NCI-H524 treated with DMSO at 0.1 percent for 48 hours (cell line): ENCODE results near the gene PPP2R5E.

Experiments used
- DNase-seq: peaks from one replicate; lab custom pipeline; 2025; lab: John Stamatoyannopoulos, UW

PPP2R5E gene

DNA sequence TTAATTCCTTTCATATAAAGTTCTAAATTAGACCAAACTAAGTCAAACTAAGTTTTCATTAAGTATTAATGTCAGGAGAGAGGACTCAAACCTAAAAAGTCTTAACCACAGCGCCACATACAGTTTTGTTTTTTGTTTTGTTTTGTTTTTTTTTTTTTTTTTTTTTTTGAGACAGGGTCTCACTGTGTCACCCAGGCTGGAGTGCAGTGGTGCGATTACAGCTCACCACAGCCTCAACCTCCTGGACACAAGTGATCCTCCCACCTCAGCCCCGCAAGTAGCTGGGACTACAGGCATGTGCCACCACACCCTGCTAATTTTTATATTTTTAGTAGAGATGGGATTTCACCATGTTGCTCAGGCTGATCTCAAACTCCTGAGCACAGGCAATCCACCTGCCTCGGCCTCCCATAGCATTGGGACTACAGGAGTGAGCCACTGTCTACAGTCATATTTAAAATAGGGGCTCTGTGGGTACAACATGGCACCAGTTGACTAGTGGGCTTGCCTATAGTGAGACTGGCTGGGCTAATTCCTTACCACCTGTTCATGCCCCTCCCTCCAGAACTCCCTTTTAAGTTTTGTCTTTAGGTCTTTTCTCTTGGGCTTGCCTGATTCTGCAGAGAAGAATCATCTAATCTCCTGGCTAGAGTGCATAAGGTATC is 110.2 kb downstream of the PPP2R5E start:
- no peak for DNase-seq

DNA sequence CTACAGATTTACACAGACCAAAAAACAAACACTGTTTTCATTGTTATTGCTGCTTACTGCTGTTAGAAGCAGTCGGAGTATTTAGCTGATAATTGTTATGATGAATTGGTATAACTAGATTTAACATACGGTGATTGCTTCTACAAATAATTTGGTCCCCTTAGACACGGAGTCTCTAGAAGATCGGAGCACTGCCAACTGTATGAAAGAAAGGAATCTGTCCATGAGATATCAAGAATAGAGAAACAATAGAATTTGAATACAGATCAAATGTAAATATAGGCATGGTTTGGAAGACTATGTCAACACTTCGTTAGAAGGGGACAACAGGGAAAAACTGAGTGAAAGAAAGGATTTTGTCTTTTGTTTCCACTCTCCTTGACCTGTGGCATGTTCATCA is 110.9 kb downstream of the PPP2R5E start:
- no peak for DNase-seq

DNA sequence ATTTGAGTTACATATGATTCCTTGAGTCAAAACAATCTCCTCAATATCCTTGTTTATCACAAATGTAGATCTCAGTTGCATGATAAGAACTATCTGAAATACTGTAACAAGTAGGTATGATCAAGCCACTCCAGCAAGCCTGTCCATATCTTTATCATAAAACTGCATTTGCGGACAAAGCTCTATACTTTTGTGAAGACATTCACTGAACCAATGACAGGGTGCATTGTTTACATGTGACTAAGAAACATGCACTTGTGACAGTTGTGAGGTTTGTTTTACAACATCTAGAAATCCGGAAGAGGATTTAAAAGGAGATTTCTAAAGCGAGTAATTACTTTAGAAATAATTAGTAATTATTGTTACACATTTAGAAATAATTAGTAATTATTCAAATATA is 111.7 kb downstream of the PPP2R5E start:
- no peak for DNase-seq

DNA sequence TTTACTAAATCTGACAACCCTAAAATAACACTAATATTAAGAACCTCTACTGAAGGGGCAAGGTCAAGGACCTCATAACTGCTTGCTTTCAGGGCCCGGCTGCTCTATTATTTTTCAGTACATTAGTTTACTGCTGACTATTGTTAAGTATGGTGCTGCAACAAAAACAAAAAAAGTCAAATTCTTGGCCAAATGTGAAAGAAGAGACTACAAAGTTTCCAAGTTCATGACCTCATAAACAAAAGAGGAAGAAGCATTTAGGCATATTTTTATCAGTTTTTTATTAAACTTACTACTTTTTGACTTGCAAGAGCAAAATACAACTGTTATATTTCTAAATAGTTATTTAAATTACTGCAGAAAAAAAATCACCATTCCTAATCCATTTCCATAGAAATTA is 114.7 kb downstream of the PPP2R5E start:
- DNase-seq, result no peak

DNA sequence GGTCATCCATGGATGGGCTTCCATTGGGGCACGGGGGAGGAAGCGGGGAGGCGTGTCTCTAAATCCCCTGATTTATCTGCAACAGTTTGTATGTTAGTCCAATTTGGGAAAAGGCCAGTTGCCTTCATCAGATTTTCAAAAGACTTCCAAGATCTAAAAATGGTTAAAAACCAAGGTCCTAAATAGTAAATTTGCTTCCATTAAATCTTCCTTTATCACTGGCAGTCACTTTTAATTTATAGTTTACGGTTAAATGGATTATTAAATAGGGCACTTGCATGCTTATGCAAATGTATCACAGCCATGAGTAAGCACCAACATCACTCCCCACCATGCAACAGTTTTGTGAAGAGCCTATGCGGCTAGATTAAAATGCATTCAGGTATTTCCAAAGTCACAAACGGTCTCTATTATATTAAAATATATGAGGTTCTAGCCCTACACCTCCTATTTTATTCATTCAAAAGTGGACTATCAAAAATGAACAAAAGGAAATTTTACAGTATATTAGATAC is 116.3 kb downstream of the PPP2R5E start:
- no peak for DNase-seq

DNA sequence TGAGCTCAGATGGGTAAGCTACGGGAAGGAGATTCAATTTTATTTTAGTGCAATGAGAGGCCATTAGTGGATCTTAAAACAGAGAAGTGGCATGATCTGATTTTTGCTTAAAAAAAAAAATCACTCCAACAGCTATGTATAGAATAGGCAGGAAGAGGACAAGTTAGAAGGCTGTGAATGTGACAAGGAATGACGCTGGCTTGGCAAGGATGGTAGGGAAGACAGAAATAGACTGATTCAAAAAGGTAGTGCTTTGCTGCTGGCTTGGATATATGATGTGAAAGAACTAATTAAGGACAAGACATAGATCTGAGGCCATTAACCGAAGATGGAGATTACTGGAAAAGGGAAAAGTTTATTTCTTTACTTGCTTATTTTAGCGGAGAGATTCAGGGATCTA is 119.3 kb downstream of the PPP2R5E start:
- DNase-seq, result no peak

DNA sequence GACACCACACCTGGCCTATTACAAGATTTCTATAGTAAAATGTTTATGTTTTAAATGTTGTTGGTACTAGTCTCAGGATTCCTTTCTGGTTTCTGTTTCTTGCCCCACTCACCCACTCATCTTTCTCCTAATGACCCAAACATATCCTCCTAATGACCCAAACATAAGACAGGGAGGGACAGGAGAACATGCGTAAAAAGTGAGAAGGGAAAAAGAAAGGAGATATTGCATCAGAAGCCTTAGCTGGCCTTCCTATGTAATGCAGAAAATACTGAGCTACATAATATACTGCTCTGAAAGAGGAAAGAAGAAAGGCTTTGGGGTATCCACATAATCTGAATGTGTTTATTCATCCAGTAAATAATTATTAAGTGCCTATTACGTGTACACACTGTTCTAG is 119.8 kb downstream of the PPP2R5E start:
- DNase-seq, result no peak

DNA sequence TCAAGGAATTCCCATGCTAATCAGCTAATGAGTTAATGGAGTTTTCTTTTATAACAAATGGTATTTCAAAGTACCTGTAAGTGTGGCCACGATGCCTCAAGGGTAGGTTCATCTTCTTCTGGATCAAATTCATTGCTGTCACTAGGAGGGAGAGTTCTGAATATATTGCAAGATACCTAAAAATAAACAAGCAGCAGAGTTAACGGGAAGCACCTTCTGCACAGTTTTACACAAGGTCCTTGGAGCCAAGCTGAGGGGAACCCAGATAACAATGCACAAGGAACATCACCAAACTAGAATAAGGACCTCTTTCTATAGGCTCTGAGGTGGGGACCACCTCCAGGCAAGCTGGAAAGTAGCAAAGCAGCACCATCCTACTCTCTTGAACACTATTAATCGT is 121.3 kb downstream of the PPP2R5E start:
- DNase-seq, result no peak

DNA sequence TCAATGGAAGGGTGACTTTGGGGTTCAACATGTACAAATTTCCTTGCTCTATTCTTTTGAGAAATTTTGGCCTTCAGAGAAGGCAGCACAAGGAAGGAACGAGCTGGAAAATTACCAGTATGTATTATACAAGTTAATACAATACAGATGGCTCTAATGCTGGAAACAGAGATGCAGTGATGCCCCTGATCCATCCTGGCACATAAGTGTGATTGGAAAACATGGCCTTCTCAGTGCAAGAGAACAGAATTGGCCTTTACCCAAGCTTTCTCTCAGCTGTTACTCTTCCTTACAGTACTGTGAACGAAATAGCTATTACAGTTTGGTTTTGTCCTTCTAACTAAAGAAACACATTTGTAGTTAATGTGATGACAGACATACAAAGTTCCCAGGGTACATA is 122.0 kb downstream of the PPP2R5E start:
- DNase-seq, result no peak

DNA sequence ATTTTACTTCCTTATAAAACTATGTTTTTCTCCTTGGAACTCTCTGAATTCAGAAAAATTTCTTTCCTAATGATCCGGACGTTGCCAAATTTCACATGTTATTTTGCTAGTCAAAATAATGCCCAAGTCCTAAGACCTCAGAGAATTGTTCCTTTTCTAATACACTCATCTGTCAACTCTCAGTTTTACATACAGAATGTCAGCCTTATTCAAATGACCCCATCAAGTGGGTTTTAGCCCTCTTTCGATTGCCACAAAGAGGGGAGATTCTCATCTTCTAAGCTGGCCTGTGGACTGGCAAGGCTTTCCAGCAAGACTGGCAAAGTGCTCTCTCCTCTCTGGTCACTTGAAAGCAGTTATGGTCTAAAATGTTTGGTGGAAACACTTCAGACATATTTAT is 125.2 kb downstream of the PPP2R5E start:
- no peak for DNase-seq

DNA sequence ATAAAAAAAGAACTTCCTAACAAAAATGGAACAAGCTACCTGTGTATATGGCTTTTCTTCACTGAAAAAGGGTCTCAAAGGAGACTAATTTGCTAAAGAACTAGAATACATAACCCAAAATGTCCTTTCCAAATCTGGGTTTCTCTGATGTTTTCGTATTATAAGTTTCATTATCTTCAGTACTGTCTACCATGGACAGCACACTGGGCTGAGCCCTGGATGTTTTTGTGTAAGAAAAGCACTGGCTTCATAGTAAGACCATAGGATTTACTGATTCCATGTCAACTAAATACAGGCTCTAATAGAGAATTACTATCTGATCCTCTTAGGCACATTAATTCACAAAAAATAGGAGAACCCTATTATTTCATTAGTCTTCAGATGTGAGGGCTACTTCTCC is 130.2 kb downstream of the PPP2R5E start:
- DNase-seq, result no peak

DNA sequence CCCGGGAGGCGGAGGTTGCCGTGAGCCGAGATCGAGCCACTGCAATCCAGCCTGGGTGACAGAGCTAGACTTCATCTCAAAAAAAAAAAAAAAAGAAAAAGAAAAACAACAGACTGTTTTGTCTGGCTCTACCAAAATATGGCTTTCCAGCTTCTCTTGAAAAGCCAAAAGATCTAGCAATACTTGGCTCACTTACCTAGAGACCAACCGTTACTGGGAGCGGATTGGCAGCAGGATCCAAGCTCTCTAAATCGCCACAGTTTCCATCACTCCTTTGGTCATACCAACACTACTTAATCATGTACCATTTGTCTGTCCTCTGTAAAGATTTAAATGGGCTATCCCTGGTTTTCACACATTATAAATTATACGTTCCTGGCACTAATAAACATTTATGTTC is 136.8 kb downstream of the PPP2R5E start:
- DNase-seq, result no peak

DNA sequence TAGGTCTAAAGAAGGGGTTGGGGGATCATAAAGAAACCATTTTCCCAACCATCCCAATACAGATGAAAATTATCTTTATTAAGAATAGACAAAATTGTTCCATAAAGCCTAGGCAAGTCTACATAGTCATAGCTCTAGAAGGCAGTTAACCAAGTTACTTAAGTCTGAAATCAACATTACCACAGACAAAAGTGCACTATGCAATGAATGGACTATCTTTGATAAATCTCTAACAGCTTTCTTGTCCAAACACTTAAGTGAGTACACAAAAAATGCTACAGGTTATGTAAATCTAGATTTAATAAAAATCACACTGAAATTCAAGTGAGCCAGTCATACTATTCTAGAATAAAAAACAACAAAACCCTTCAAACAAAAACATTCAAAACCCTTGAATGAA is 137.5 kb downstream of the PPP2R5E start:
- no peak for DNase-seq

DNA sequence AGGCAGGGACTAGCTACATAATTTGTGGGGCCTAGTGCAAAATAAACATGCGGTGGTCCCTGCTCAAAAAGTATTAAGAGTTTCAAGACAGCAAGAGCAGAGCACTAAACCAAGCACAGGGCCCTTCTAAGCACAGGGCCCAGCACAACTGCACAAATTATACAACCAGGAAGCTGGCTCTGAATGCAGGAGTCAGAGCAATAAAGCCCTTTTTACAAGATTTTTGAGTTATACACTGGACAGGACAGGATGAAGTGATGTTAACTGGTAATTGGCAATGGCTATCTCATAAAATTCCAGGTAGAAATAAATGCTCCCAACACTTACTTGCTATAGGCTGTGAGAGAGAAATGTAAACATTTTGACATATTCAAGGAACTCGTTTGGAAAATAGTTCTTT is 138.3 kb downstream of the PPP2R5E start:
- no peak for DNase-seq

DNA sequence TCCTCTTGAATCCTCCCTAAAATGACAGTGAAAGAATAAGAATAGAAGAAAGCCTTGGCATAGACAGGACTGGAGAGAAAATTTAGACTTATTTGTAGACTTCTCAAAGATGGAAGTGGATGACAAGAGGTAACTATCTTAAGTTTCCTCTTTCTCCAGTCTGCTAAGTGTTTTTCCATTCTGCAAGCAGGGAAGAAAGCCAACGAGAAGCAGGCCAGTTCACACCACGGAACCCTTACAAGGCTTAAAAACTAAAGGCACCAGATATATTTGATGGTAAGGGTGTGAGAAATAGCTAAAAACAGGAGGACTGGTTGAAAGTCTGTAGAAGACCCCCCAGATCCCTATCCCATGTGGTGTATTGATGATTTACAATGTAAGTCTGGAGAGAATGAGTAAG is 141.5 kb downstream of the PPP2R5E start:
- DNase-seq, result no peak

DNA sequence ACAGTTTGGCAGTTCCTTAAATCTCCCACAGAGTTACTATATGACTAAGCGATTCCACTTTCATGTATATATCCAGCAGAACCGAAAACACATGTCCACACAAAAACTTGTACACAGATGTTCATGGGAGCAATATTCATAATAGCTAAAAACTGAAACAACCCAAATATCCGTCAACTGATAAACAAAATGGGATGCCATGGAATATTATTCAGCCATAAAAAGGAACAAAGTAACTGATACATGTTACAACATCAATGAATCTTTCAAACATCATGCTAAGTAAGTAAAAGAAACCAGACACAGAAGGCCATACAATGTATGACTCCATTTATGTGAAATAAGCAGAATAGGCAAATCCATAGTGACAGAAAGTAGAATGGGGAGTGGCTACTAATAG is 144.2 kb downstream of the PPP2R5E start:
- DNase-seq, result no peak

DNA sequence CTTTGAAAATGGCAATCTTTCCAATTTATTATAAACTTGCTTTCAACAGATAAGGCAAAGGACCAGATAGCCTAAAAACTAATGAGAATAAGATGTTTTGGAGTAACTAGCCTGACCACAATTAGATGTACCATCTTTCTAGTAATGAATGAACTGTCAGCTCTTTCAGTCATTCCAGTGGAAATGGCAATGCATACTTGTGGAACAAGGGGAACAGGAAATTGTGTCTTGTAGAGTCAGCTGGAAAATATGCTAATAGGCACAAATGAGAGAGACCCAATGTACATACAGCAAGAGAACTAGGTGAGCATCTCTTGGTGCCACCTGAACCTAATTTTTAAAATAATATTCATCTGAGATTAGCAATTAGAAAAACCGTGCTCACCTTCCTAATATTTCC is 148.3 kb downstream of the PPP2R5E start:
- DNase-seq, result no peak

DNA sequence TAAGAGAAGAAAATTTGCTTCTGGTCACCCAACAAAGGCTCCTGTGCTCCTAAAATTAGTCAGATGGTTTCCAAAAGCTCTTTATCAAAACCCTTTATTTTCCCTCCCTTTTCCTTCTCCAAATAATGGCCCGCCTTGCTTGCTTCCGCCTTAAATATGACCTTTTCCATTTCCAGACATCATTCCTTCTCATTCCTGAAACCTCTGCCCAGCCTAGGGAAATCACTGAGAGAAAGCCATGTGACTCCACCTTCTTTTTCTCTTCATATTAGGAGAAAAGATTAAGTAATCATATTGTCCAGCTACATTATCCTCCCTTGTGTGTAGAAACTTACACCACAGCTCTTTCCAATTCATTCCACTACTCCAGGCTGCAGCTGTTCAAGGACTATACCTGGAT is 148.7 kb downstream of the PPP2R5E start:
- no peak for DNase-seq

DNA sequence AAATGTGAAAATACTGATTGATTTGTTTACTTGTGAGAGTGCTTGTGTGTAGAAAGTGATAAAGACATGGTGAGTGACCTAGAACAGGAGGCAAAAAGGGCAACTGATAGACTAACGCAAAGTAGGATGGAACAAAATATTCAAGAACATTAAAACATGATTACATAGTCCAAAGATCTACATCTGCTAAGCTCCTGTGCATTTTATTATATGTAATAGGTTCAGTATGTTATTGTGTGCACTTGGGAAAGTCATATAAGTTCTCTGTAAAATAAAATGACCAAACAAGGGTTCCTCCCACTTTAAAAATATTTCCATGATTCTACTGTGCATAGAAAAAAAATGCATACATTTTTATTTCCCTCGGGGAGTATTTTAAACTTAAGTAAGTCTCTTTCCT is 150.2 kb downstream of the PPP2R5E start:
- DNase-seq, result no peak

DNA sequence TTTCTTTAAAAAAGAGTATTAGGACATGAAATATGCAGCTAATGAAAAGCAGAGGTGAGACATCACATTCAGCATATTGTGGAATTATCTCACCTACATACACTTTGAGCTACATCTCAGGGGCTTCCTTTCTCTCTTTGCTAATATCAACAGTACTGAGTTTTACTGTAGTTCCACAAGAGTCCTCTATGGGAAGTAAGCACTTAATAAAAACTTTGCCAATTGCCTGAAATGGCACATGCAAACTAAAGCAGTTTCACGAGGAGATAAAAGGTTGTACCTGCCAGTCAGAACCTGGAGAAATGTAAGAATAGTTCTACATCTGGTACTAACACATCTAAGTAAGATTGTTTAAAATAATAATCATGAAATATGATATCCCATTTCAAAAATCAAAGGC is 150.9 kb downstream of the PPP2R5E start:
- no peak for DNase-seq

DNA sequence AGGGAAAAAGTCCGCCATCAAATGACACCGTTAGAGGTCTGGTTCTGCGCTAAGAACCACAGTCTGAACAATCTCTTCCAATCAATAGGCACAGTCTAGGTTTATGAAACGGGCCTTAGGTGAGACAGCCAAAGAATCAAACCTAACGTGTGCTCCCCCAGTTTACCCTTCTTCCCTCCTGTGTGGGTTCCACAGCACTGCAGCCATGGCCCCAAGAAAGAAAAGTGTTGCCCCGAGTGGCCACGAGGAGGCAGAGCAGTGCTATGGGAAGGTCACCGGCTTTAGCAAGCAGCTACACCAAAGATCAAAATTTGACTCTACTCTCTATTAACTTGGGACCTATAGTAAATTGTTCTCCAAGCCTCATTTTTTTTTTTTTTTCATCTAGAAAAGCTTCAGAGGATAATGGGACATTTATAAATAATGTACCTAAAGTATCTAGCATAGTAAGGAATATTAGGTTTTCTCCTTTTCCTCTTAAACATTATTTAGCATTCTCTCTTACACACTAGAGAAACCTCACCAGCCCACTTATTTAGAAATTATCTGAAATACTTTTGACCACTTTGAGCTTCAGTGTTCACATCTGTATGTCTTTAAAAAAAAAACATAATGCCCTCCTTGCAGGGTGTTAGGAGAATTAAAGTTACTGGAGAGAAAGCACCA is 154.3 kb downstream of the PPP2R5E start:
- peak; percentile 18 for DNase-seq

DNA sequence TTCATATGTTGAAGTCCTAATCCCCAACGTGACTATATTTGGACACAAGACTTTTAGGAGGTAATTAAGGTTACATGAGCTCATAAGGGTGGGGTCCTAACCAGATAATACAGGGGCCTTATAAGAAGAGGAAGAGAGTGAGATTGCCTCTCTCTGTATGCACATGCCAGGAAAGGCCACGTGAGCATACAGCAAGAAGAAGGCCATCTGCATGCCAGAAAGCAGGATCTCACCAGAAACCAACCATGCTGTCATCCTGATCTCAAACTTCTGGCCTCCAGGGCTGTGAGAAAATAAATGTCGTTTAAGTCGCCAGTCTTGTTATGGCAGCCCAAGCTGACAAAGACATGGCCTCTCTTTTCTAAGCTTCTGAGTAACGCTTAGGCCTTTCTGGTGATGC is 155.5 kb downstream of the PPP2R5E start:
- no peak for DNase-seq

DNA sequence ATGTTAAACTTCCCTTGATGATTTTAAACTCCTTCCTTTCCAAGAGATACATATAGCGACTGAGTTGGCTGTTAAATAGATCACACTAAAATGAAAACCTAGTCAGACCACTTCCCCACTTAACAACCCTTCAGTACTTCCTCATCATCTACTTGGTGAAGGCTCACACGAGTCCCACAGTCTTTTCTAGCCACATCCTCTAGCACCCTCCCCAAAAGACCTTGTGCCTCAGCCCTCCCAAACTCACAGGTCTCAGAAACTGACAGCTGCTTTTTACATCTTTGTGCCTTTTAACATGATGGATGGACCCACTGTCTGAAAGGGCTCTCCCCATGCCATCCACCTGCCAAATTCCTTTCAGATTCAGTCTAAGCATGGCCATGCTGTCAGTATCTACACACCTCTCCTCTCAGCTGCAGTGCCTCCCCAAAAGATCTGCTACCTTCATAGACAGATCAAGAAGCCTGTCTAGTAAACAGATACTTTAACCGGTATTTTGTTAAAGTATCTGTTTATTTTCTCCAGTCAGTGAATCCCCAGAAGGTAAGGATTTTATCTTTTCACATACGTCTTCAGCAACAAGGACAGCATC is 159.3 kb downstream of the PPP2R5E start:
- no peak for DNase-seq

DNA sequence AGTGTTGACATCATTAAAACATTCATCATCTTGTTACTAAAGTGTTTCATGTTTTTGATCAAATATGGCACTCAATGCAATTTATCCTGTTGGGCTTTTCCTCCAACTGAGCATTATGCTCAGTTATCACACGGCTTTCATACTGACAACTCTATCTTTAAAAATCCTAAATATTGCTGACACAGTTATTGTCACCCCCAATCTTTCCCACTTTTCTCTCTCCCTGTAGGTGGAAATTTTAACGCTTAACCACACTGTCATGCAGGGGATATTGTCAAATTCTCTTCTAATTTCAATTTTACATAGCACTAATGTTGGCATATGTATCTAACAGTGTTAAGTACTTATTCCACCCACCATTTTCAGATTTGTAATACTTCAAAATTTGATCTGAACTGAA is 164.7 kb downstream of the PPP2R5E start:
- no peak for DNase-seq
